Fibroblast of lung (primary cell): ENCODE data around the gene RFNG. TPM values are rescaled to one million over a fixed set of nuclear protein-coding genes. Genes with fewer than 3 reads are reported as not detected.

Experiments
- DNase-seq, 2 donors: peaks; one replicate each; pipeline versions ENCODE4 v3.0.0 to v3.0.0-alpha.2; 2010; ENCODE audit warnings: low read depth in 2 of 2
- H2AFZ ChIP-seq: 2 replicates; pipeline ENCODE4 v1.5.1; 2012; ENCODE audit warnings: low read length, control low read depth, inconsistent platforms
- H3K27ac ChIP-seq: 2 replicates; pipeline ENCODE4 v1.5.1; 2011; ENCODE audit warnings: low read length, control low read depth; ENCODE audit not compliant: insufficient read depth
- H3K27me3 ChIP-seq: 2 replicates; pipeline ENCODE4 v1.5.1; 2011; ENCODE audit warnings: mild to moderate bottlenecking, low read length; ENCODE audit not compliant: control insufficient read depth, insufficient read depth
- H3K36me3 ChIP-seq: 2 replicates; pipeline ENCODE4 v1.5.1; 2011; ENCODE audit warnings: low read length; ENCODE audit not compliant: control insufficient read depth, insufficient read depth
- H3K4me1 ChIP-seq: 2 replicates; pipeline ENCODE4 v1.5.1; 2011; ENCODE audit warnings: low read length; ENCODE audit not compliant: control insufficient read depth, insufficient read depth; ENCODE audit errors: extremely low read depth
- H3K4me2 ChIP-seq: 2 replicates; pipeline ENCODE4 v1.5.1; 2011; ENCODE audit warnings: low read length, control low read depth; ENCODE audit not compliant: insufficient read depth; ENCODE audit errors: extremely low read depth
- H3K4me3 ChIP-seq, 4 experiments: fragments of 200-600 bp in 1 of 4; sonication (generic) in 1 of 4; replicated peaks in 1 of 4; 2 replicates each; pipeline ENCODE4 v1.5.1; 2011 to 2016; ENCODE audit warnings: low read length in 4 of 4, low read depth in 3 of 4, mild to moderate bottlenecking in 3 of 4, control low read depth in 2 of 4, inconsistent platforms in 1 of 4, mixed read lengths in 1 of 4; ENCODE audit not compliant: insufficient read depth in 1 of 4; ENCODE audit errors: control extremely low read depth in 1 of 4
- H3K79me2 ChIP-seq: 2 replicates; pipeline ENCODE4 v1.5.1; 2012; ENCODE audit warnings: mild to moderate bottlenecking, low read length, inconsistent platforms; ENCODE audit not compliant: control insufficient read depth, insufficient read depth
- H3K9ac ChIP-seq: 2 replicates; pipeline ENCODE4 v1.5.1; 2011; ENCODE audit warnings: mild to moderate bottlenecking, low read length, control low read depth; ENCODE audit not compliant: insufficient read depth
- H3K9me3 ChIP-seq: 2 replicates; pipeline ENCODE4 v1.5.1; 2012; ENCODE audit warnings: low read depth, low read length; ENCODE audit not compliant: control insufficient read depth, insufficient read depth
- H4K20me1 ChIP-seq: 2 replicates; pipeline ENCODE4 v1.5.1; 2011; ENCODE audit warnings: low read length; ENCODE audit not compliant: control insufficient read depth, insufficient read depth; ENCODE audit errors: extremely low read depth
- EZH2 ChIP-seq: IDR thresholded peaks from 2 replicates; pipeline ENCODE4 v1.5.1; 2012; ENCODE audit warnings: low read length, control low read depth, mild to moderate bottlenecking; ENCODE audit errors: missing control alignments
- polyA plus RNA-seq, 2 donors: library from polyadenylated mRNA; depleted of rRNA in 1 of 2; stranded (reverse) in 1 of 2; unstranded in 1 of 2; fragments of >200 nt; gene quantifications; 2 replicates each; pipeline ENCODE4 v1.2.1, GENCODE V29; 2011 to 2012; ENCODE audit warnings: missing spikeins in 1 of 2
- total RNA-seq: library from RNA; depleted of rRNA; stranded (reverse); fragments of >200 nt; gene quantifications from 2 replicates; pipeline ENCODE4 v1.2.1, GENCODE V29; 2014
- TF ChIP-seq, protein P1 (sequence below), 2 donors: IDR thresholded peaks in 1 of 2; conservative IDR thresholded peaks in 1 of 2; 1 replicate in 1 of 2; 2 replicates in 1 of 2; pipeline ENCODE4 v1.5.1; 2011 to 2012; ENCODE audit warnings: low read length in 2 of 2, control low read depth in 1 of 2, inconsistent platforms in 1 of 2, low read depth in 1 of 2, mild to moderate bottlenecking in 1 of 2

Gene RFNG
- total and polyA plus RNA-seq, 2 donors (not counting 1 experiment from before 2014, with no cell fraction given), result 14.5 to 48.9 TPM

DNA sequence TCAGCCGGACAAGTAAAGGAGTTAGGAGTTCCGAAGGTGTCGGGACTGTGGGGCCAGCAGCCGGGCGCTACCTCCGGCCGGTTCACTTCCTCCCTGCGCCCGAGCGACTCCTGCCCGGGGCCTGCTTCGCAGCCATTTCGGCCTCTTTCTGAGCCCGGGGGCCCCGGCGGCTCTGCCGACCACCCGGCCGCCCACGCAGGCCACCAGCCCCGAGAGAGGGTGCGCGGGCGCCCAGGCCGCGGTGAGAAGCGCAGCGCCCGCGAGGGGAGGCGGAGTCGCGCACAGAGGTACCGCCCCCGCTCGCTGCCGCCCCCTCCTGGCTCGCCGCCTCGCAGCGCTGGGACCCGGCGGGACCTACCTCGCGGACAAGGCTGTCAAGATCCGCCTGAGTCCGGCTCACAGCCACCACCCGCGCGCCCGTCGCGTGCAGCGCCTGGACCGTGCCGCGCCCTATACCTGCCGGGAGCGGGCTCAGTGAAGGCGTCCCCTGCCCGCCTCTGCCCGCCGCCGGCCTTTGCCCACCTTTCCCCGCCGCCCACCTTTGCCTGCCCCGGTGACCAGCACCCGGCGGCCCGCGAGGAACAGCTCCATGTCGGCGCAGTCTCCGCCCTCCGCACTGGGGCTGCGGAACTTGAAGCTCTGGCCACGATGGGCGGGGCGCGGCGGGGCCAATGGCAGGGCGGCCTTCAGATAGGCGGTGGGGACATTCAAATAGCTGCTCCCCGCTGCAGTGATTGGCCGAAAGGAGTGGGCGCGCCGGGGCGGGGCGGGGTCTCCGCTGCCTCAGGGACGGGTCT is 14.3 kb downstream of the RFNG start, which contains the start of gene DCXR:
Gene DCXR (minus strand): TSS at position 606 of the 797 bp plus-strand sequence. CDS start 15 bp downstream, at position 591.
- Histone ChIP-seq H3K27ac (peak within 1 kb of the TSS; percentile 78), H3K36me3 (no peaks in the 10 kb centered on the region), H4K20me1 (no peaks in the 10 kb centered on the region)

DNA sequence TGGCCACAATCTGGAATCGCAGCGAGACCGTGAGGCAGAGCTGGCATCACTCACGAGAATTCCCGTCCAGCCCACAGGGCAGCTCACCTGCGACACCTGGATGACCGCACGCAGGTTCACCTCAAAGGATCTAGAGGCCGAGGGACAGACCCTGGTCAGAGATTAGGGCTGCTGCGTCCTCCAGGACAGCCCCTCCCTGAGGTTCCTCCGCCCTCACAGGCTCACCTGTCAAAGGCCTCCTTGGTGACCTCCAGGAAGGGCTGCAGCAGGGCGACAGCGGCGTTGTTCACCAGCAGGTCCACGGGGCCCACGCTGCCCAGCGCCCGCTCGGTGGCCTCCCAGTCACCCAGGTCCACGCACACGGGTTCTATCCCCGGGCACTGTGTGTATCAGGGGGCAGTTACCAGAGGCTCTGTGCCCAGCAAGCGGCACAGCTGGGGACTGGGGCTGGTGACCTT is 14.9 kb downstream of the RFNG start:
- DNase-seq, result no peak
- Histone ChIP-seq H3K9ac (peak overlapping the region; percentile 71), H3K36me3 (no peaks in the 10 kb centered on the region), H2AFZ (peak overlapping the region; percentile 35), H3K79me2 (no peaks in the 10 kb centered on the region), H3K27me3 (no peaks in the 10 kb centered on the region), H3K27ac (peak overlapping the region; percentile 78), H4K20me1 (no peaks in the 10 kb centered on the region), H3K4me3 (peak overlapping the region; percentile 67 to 83 (median 70)), H3K4me1 (peaks cover 4% of the 10 kb centered on the region), H3K4me2 (peak overlapping the region; percentile 80), H3K9me3 (no peaks in the 10 kb centered on the region)
- no peak for TF ChIP-seq EZH2
- TF ChIP-seq, protein P1, sequence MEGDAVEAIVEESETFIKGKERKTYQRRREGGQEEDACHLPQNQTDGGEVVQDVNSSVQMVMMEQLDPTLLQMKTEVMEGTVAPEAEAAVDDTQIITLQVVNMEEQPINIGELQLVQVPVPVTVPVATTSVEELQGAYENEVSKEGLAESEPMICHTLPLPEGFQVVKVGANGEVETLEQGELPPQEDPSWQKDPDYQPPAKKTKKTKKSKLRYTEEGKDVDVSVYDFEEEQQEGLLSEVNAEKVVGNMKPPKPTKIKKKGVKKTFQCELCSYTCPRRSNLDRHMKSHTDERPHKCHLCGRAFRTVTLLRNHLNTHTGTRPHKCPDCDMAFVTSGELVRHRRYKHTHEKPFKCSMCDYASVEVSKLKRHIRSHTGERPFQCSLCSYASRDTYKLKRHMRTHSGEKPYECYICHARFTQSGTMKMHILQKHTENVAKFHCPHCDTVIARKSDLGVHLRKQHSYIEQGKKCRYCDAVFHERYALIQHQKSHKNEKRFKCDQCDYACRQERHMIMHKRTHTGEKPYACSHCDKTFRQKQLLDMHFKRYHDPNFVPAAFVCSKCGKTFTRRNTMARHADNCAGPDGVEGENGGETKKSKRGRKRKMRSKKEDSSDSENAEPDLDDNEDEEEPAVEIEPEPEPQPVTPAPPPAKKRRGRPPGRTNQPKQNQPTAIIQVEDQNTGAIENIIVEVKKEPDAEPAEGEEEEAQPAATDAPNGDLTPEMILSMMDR (conservative IDR thresholded peaks at IDR 0.05 in 1 of 2, IDR thresholded peaks at IDR 0.05 in 1 of 2; ENCODE audit: low read depth in 1 of 2, low read length in 2 of 2), result no peak

More for the DNA sequence above, 14.3 kb downstream of the RFNG start, which contains the start of gene DCXR:
- Histone ChIP-seq H2AFZ (peak within 1 kb of the TSS; percentile 75), H3K4me2 (peak within 1 kb of the TSS; percentile 80), H3K9me3 (no peaks in the 10 kb centered on the region), H3K27me3 (no peaks in the 10 kb centered on the region), H3K9ac (peak within 1 kb of the TSS; percentile 71), H3K4me3 (peak within 1 kb of the TSS; percentile 67 to 83 (median 70)), H3K79me2 (no peaks in the 10 kb centered on the region), H3K4me1 (peaks cover 4% of the 10 kb centered on the region)
- TF ChIP-seq, protein P1 (conservative IDR thresholded peaks at IDR 0.05 in 1 of 2, IDR thresholded peaks at IDR 0.05 in 1 of 2; ENCODE audit: low read depth in 1 of 2, low read length in 2 of 2), result peak; percentile 47
- TF ChIP-seq EZH2, result no peak
- peak; percentile 94 to 96 for DNase-seq

DNA sequence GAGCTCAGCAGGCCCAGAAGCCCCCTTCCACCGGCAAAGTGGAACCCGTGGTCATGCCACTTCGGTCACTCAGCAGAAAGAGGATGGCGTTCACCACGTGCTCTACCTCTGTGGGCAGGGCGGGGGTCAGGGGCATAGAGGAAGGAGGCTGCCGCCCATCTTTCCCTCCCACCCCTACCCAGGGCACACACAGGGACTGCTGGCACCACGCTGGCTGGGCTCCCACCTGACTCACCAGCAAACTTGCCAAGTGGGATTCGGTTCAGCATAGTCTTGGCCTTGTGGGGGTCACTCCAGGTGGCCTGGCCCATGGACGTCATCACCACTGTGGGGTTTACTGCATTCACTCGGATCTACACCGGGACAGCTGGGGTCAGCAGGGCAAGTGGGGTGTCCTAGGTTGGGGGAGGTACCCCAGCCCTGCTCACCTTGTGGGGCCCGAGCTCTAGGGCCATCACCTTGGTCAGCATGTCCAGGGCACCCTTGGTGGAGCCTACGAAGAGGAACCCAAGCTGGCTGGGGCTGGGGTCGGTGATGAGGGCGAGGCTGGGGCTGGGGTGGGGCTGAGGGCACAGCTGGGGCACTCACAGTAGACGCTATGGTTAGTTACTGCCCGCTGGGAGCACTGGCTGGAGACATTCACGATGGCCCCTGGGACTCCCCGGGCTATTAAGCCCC is 15.5 kb downstream of the RFNG start:
- Histone ChIP-seq H3K4me2 (peak overlapping the region; percentile 80), H3K27ac (peak overlapping the region; percentile 78), H3K4me3 (peak overlapping the region in 3 of 4 experiments; percentile 67 to 71 (median 70)), H3K4me1 (peaks cover 4% of the 10 kb centered on the region), H3K79me2 (no peaks in the 10 kb centered on the region), H3K9ac (no peak overlapping the region), H4K20me1 (no peaks in the 10 kb centered on the region), H3K9me3 (no peaks in the 10 kb centered on the region), H2AFZ (no peak overlapping the region), H3K27me3 (no peaks in the 10 kb centered on the region), H3K36me3 (no peaks in the 10 kb centered on the region)
- no peak for DNase-seq
- no peak for TF ChIP-seq EZH2
- TF ChIP-seq, protein P1 (conservative IDR thresholded peaks at IDR 0.05 in 1 of 2, IDR thresholded peaks at IDR 0.05 in 1 of 2; ENCODE audit: low read depth in 1 of 2, low read length in 2 of 2), result no peak
